ENCODE measurements around the gene PRR35.
"Not testable (repeated sequence)": the region's sequence is repeated elsewhere in the genome, so short reads cannot be mapped to it uniquely, and the experiment has no call there.

Gene PRR35

GRCh38 chr16:593807-594206, 33.6 kb downstream of the PRR35 start:
- H3K4me3 ChIP-seq (ENCODE audit: low read depth, low read length), result no peak overlapping the region
- no peak for TF ChIP-seq CTCF (conservative IDR thresholded peaks at IDR 0.05; ENCODE audit: low read depth, low read length)
- DNase-seq (ENCODE audit: low read depth), result no peak

- no peak for DNase-seq (ENCODE audit: low read depth)
- TF ChIP-seq CTCF (conservative IDR thresholded peaks at IDR 0.05; ENCODE audit: low read depth, low read length), result no peak
- no peak overlapping the region for H3K4me3 ChIP-seq (ENCODE audit: low read depth, low read length)
Observed at GRCh38 chr16:595094-595528, 34.9 kb downstream of the PRR35 start.

- no peak for DNase-seq (ENCODE audit: low read depth)
- no peak for TF ChIP-seq CTCF (conservative IDR thresholded peaks at IDR 0.05; ENCODE audit: low read depth, low read length)
- no peak overlapping the region for H3K4me3 ChIP-seq (ENCODE audit: low read depth, low read length)
Observed at GRCh38 chr16:595942-596735, 35.9 kb downstream of the PRR35 start.

- no peak for DNase-seq (ENCODE audit: low read depth)
- no peak overlapping the region for H3K4me3 ChIP-seq (ENCODE audit: low read depth, low read length)
- no peak for TF ChIP-seq CTCF (conservative IDR thresholded peaks at IDR 0.05; ENCODE audit: low read depth, low read length)
Observed at GRCh38 chr16:596736-597060, 36.5 kb downstream of the PRR35 start.

- not testable (repeated sequence) for DNase-seq (ENCODE audit: low read depth); H3K4me3 ChIP-seq (ENCODE audit: low read depth, low read length)
Observed at GRCh38 chr16:597655-598054, 37.5 kb downstream of the PRR35 start.

- no peak for TF ChIP-seq CTCF (conservative IDR thresholded peaks at IDR 0.05; ENCODE audit: low read depth, low read length)
- H3K4me3 ChIP-seq (ENCODE audit: low read depth, low read length), result no peak overlapping the region
- no peak for DNase-seq (ENCODE audit: low read depth)
Observed at GRCh38 chr16:598823-599739, 38.9 kb downstream of the PRR35 start.

GRCh38 chr16:600781-601180, 40.6 kb downstream of the PRR35 start:
- DNase-seq (ENCODE audit: low read depth), result peak; percentile 58
- peak; percentile 65 for TF ChIP-seq CTCF (conservative IDR thresholded peaks at IDR 0.05; ENCODE audit: low read depth, low read length)
- H3K4me3 ChIP-seq (ENCODE audit: low read depth, low read length), result no peak overlapping the region
